NB4 (cell line): ENCODE results near the gene OR6Q1.

Experiments used
- DNase-seq: peaks from one replicate; pipeline ENCODE4 v3.0.0; 2010; ENCODE audit warnings: low read depth
- H3K4me3 ChIP-seq: one replicate; pipeline ENCODE4 v1.5.1; 2011; ENCODE audit warnings: mild to moderate bottlenecking, low read depth, low read length, moderate library complexity
- CTCF ChIP-seq: IDR thresholded peaks from one replicate; pipeline ENCODE4 v1.5.1; 2012; ENCODE audit warnings: low read depth, low read length
- MAX ChIP-seq: IDR thresholded peaks from 2 replicates; pipeline ENCODE4 v1.6.1; 2011; ENCODE audit warnings: low read depth, low read length
- MYC ChIP-seq: IDR thresholded peaks from 2 replicates; pipeline ENCODE4 v1.6.1; 2011; ENCODE audit warnings: low read depth, low read length
- POLR2A ChIP-seq: IDR thresholded peaks from 2 replicates; pipeline ENCODE4 v1.6.1; 2011; ENCODE audit warnings: mild to moderate bottlenecking; ENCODE audit not compliant: insufficient read length; ENCODE audit errors: extremely low read depth

Gene OR6Q1

GRCh38 chr11:58046231-58046630 is 15.5 kb downstream of the OR6Q1 start:
- H3K4me3 ChIP-seq = no peak overlapping the region
- no peak for DNase-seq
- TF ChIP-seq MAX = no peak
- TF ChIP-seq CTCF = no peak
- TF ChIP-seq POLR2A = no peak
- TF ChIP-seq MYC = no peak

- no peak for TF ChIP-seq MAX
- TF ChIP-seq MYC = no peak
- no peak for TF ChIP-seq POLR2A
- TF ChIP-seq CTCF = no peak
- no peak for DNase-seq
- H3K4me3 ChIP-seq = no peak overlapping the region
Observed at GRCh38 chr11:58047818-58048217, 17.1 kb downstream of the OR6Q1 start.

- no peak overlapping the region for H3K4me3 ChIP-seq
- peak; percentile 11 for DNase-seq
- no peak for TF ChIP-seq MAX
- TF ChIP-seq MYC = no peak
- no peak for TF ChIP-seq POLR2A
Observed at GRCh38 chr11:58055806-58056401, 25.2 kb downstream of the OR6Q1 start.

- DNase-seq = no peak
- no peak overlapping the region for H3K4me3 ChIP-seq
- TF ChIP-seq POLR2A (no peak), CTCF (no peak), MAX (no peak), MYC (no peak)
Observed at GRCh38 chr11:58057481-58057880, 26.7 kb downstream of the OR6Q1 start.

- TF ChIP-seq CTCF (no peak), MAX (no peak), MYC (no peak), POLR2A (no peak)
- no peak overlapping the region for H3K4me3 ChIP-seq
- DNase-seq = no peak
Observed at GRCh38 chr11:58058276-58059006, 27.7 kb downstream of the OR6Q1 start.

GRCh38 chr11:58059007-58059350 is 28.2 kb downstream of the OR6Q1 start:
- TF ChIP-seq CTCF (no peak), MAX (no peak), POLR2A (no peak), MYC (no peak)
- DNase-seq = no peak
- no peak overlapping the region for H3K4me3 ChIP-seq
